Measurements from ENCODE around the gene ZNF710.

- TF ChIP-seq POLR2A (IDR thresholded peaks at IDR 0.05; ENCODE audit: borderline replicate concordance, extremely low read depth, insufficient read depth, insufficient read length) (no peak), CTCF (IDR thresholded peaks at IDR 0.05 in 2 of 3, conservative IDR thresholded peaks at IDR 0.05 in 1 of 3; ENCODE audit: borderline replicate concordance in 1 of 3, insufficient read depth in 1 of 3, low read depth in 2 of 3, low read length in 2 of 3) (no peak), EZH2phosphoT487 (IDR thresholded peaks at IDR 0.05; ENCODE audit: borderline replicate concordance) (no peak), YY1 (IDR thresholded peaks at IDR 0.05; ENCODE audit: extremely low read depth, insufficient replicate concordance, low read depth, low read length) (no peak), SIN3A (IDR thresholded peaks at IDR 0.05; ENCODE audit: low read depth) (no peak), ATF3 (IDR thresholded peaks at IDR 0.05) (no peak), REST (IDR thresholded peaks at IDR 0.05; ENCODE audit: low read depth) (no peak)
Measured at GRCh38 chr15:90049666-90050604, 48.8 kb downstream of the ZNF710 start.
